NT2/D1 (cell line): Measurements from ENCODE around the gene ADIRF.
"Not testable (repeated sequence)": the region's sequence is repeated elsewhere in the genome, so short reads cannot be mapped to it uniquely, and the experiment has no call there.

Experiments used
- SUZ12 ChIP-seq: IDR thresholded peaks from 2 replicates; pipeline ENCODE4 v1.6.1; 2011; ENCODE audit not compliant: insufficient read length, insufficient read depth; ENCODE audit errors: extremely low read depth
- YY1 ChIP-seq: IDR thresholded peaks from 2 replicates; pipeline ENCODE4 v1.6.1; 2011; ENCODE audit not compliant: insufficient read length, insufficient read depth
- ZNF274 ChIP-seq: IDR thresholded peaks from 2 replicates; pipeline ENCODE4 v1.6.1; 2011; ENCODE audit warnings: mild to moderate bottlenecking, low read depth, low read length

DNA sequence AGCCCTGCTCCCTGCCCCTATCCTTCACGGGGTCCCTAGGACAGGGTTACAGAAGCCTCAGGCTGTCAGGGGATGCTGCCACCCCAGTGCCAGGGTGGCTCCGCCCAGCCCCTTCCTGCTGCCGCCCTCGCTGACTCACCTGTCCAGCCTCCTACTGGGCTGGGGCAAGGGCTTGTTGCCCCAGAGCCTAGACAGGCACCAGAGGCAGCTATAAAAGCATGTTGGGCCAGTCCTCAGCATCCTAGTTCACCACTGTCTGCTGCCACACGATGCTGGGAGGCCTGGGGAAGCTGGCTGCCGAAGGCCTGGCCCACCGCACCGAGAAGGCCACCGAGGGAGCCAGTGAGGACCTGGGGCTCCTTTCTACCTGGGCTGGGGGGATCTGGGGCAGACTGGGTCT lies 51.8 kb downstream of the ADIRF start, which contains the start of gene FAM25A:
- TF ChIP-seq YY1, ZNF274, SUZ12: not testable (repeated sequence)
